CD14-positive monocyte (primary cell): ENCODE data around the gene SAMD4B. TPM values are rescaled to one million over a fixed set of nuclear protein-coding genes. Genes with fewer than 3 reads are reported as not detected.

Experiments
- DNase-seq, 3 donors: peaks; one replicate each; pipeline ENCODE4 v3.0.0-alpha.2; 2011 to 2022
- H2AFZ ChIP-seq: 2 replicates; pipeline ENCODE4 v1.6.0; 2012; ENCODE audit warnings: mild to moderate bottlenecking, low read depth, low read length, inconsistent platforms; ENCODE audit not compliant: insufficient read depth, poor library complexity, severe bottlenecking
- H3K27ac ChIP-seq, 2 donors: 1 replicate in 1 of 2; 2 replicates in 1 of 2; pipeline ENCODE4 v1.5.1; 2012 to 2013; ENCODE audit warnings: low read length in 2 of 2, control low read depth in 1 of 2, inconsistent platforms in 1 of 2, low read depth in 1 of 2, mild to moderate bottlenecking in 1 of 2
- H3K27me3 ChIP-seq, 2 donors: one replicate each; pipeline versions ENCODE4 v1.6.0 to v1.6.1; 2011 to 2013; ENCODE audit warnings: low read length in 2 of 2; ENCODE audit not compliant: control insufficient read depth in 2 of 2, insufficient read depth in 2 of 2
- H3K36me3 ChIP-seq, 2 donors: replicated peaks in 1 of 2; 1 replicate in 1 of 2; 2 replicates in 1 of 2; pipeline versions ENCODE4 v1.5.1 to v1.6.1; 2012 to 2013; ENCODE audit warnings: low read length in 2 of 2, control low read depth in 1 of 2, inconsistent platforms in 1 of 2, mild to moderate bottlenecking in 1 of 2; ENCODE audit not compliant: insufficient read depth in 2 of 2, control insufficient read depth in 1 of 2
- H3K4me1 ChIP-seq, 2 donors: 1 replicate in 1 of 2; 2 replicates in 1 of 2; pipeline versions ENCODE4 v1.5.1 to v1.6.1; 2012 to 2013; ENCODE audit warnings: low read length in 2 of 2, control low read depth in 1 of 2, inconsistent platforms in 1 of 2, mild to moderate bottlenecking in 1 of 2, moderate library complexity in 1 of 2; ENCODE audit not compliant: insufficient read depth in 2 of 2, control insufficient read depth in 1 of 2
- H3K4me2 ChIP-seq: replicated peaks from 2 replicates; pipeline ENCODE3; 2012; ENCODE audit warnings: low read length, moderate library complexity, mild to moderate bottlenecking; ENCODE audit not compliant: poor library complexity, severe bottlenecking; ENCODE audit errors: extremely low read depth
- H3K4me3 ChIP-seq, 3 experiments: fragments of 200-600 bp in 1 of 3; sonication (generic) in 1 of 3; replicated peaks in 1 of 3; 1 replicate in 2 of 3; 2 replicates in 1 of 3; pipeline ENCODE4 v1.5.1; 2011 to 2013; ENCODE audit warnings: low read length in 3 of 3, mild to moderate bottlenecking in 3 of 3, control low read depth in 2 of 3, low read depth in 2 of 3, inconsistent platforms in 1 of 3, moderate library complexity in 1 of 3
- H3K79me2 ChIP-seq: 2 replicates; pipeline ENCODE4 v1.6.0; 2012; ENCODE audit warnings: mild to moderate bottlenecking, control low read depth, inconsistent platforms, low read length, moderate library complexity; ENCODE audit not compliant: insufficient read depth
- H3K9ac ChIP-seq: 2 replicates; pipeline ENCODE4 v1.6.0; 2017; ENCODE audit warnings: low read length, mild to moderate bottlenecking; ENCODE audit not compliant: insufficient read depth, poor library complexity, severe bottlenecking
- H3K9me3 ChIP-seq, 2 donors: replicated peaks in 1 of 2; 1 replicate in 1 of 2; 2 replicates in 1 of 2; pipeline versions ENCODE4 v1.5.1 to v1.6.1; 2012 to 2013; ENCODE audit warnings: low read length in 2 of 2, control low read depth in 1 of 2; ENCODE audit not compliant: control insufficient read depth in 1 of 2, insufficient read depth in 1 of 2
- H4K20me1 ChIP-seq: 2 replicates; pipeline ENCODE4 v1.6.0; 2012; ENCODE audit warnings: mild to moderate bottlenecking, low read length, control low read depth, moderate library complexity; ENCODE audit not compliant: insufficient read depth
- H3K27ac Mint-ChIP-seq, 7 donors: one replicate each; pipeline ENCODE4 v1.8.0; 2020; ENCODE audit warnings: mild to moderate bottlenecking in 7 of 7, mixed read lengths in 7 of 7, moderate library complexity in 6 of 7, inconsistent platforms in 2 of 7
- H3K27me3 Mint-ChIP-seq, 3 donors: one replicate each; pipeline ENCODE4 v1.8.0; 2021 to 2022; ENCODE audit warnings: low read depth in 3 of 3, mild to moderate bottlenecking in 3 of 3, mixed read lengths in 3 of 3, moderate library complexity in 3 of 3, inconsistent platforms in 1 of 3
- H3K36me3 Mint-ChIP-seq, 2 donors: one replicate each; pipeline ENCODE4 v1.8.0; 2020; ENCODE audit warnings: mixed read lengths in 2 of 2, inconsistent platforms in 1 of 2, mild to moderate bottlenecking in 1 of 2
- H3K4me1 Mint-ChIP-seq: one replicate; pipeline ENCODE4 v1.8.0; 2020; ENCODE audit warnings: mild to moderate bottlenecking, mixed read lengths
- H3K4me3 Mint-ChIP-seq, 2 donors: one replicate each; pipeline ENCODE4 v1.8.0; 2020; ENCODE audit warnings: mild to moderate bottlenecking in 2 of 2, mixed read lengths in 2 of 2, moderate library complexity in 1 of 2
- H3K9me3 Mint-ChIP-seq, 7 donors: one replicate each; pipeline ENCODE4 v1.8.0; 2020 to 2022; ENCODE audit warnings: mixed read lengths in 7 of 7, mild to moderate bottlenecking in 6 of 7, moderate library complexity in 6 of 7, inconsistent platforms in 2 of 7
- CTCF ChIP-seq: fragments of 200-600 bp; IDR thresholded peaks from one replicate; pipeline ENCODE4 v1.8.0; 2022; ENCODE audit warnings: antibody characterized with exemption, mild to moderate bottlenecking
- WGBS: methylation state at CpG from one replicate; pipeline ENCODE4 v1.1.5; 2013; ENCODE audit warnings: missing lambda C conversion rate; ENCODE audit not compliant: insufficient coverage; 5-methylcytosine and 5-hydroxymethylcytosine counted together
- intact Hi-C, 2 donors: fragments of 100-400 bp; cut with micrococcal nuclease; formaldehyde crosslinking; loops; one replicate each; pipeline versions ENCODE4 v1.15.0 to v1.15.1; 2023
- polyA plus RNA-seq, 3 donors: library from polyadenylated mRNA; depleted of rRNA in 1 of 3; unstranded in 2 of 3; stranded (reverse) in 1 of 3; fragments of 300-500 nt in 2 of 3; fragments of >200 nt in 1 of 3; fragmentation: Illumina TruSeq in 2 of 3; gene quantifications; 1 replicate in 2 of 3; 2 replicates in 1 of 3; pipeline ENCODE4 v1.2.3, GENCODE V29; 2012 to 2021
- small RNA-seq: library from RNA; depleted of rRNA; stranded (forward); fragments of <200 nt; gene quantifications from one replicate; pipeline ENCODE3, GENCODE V24; 2012; ENCODE audit warnings: low read depth; ENCODE audit not compliant: insufficient read length

Gene SAMD4B
- polyA plus RNA-seq, 3 donors: 4.5 to 56.6 (median 5.6) TPM

DNA sequence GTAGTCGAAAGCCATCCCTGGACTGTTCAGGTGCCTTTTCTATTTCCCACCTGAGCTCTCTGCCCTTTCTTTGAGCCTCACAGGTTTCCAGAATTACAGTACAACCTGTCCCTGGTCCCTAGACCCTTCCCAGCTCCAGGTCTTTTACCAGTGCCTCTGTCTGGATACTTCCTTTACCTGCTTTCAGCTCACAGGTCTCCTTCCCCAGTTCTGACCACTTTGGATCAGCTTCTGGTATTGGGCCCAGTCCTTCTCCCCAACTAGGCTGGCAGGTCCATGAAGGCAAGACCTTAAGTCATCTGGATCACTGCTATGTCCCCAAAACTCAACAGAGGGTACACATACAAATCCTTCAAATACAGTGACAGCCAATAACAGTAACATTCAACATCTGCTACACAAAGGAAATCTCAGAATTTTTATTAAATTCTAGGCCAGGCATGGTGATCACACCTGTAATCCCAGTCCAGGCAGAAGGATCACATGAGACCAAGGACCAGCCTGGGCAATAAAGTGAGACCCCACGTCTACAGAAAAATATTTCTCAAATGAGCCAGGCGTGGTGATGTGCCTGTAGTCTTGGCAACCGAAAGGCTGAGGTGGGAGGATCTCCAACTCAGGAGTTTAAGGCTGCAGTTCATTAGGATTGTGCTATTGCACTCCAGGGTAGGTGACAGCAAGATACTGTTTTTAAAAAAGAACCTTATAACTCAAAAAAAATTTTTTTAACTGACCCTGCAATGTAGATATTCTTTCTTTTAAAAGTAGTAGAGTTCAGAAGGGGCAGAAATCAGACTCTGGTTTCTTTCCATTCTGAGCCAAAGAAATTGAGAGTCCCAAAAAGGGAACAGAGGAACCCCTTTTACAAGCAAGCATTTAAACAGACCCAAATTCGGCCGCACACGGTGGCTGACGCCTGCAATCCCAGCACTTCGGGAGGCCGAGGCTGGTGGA is 92.2 kb downstream of the SAMD4B start:
- Histone ChIP-seq H3K36me3 (peaks cover 24 to 30% of the 10 kb centered on the region in 2 donors), H3K4me1 (peaks cover 39 to 47% of the 10 kb centered on the region in 2 donors), H2AFZ (no peak overlapping the region), H4K20me1 (peaks cover 19% of the 10 kb centered on the region), H3K4me2 (peak overlapping the region; percentile 93), H3K79me2 (peaks cover 32% of the 10 kb centered on the region), H3K4me3 (peak overlapping the region; percentile 54 to 96 (median 95)), H3K9ac (peak overlapping the region; percentile 89), H3K27ac (peak overlapping the region; percentile 82 to 89), H3K27me3 (peaks cover 0 to 2% of the 10 kb centered on the region in 2 donors), H3K9me3 (no peaks in the 10 kb centered on the region)
- H3K27me3 Mint-ChIP-seq: peaks cover 6 to 10% (median 9%) of the 10 kb centered on the region in 3 donors
- peak overlapping the region; percentile 55 to 99 for H3K4me3 Mint-ChIP-seq
- TF ChIP-seq CTCF: no peak
- H3K36me3 Mint-ChIP-seq: peaks cover 28 to 30% of the 10 kb centered on the region in 2 donors
- intact Hi-C loops: loop anchor here (5.0 kb wide), 2 partner anchors 92 to 98 kb away; partner anchors contain the start of genes EID2B (in 1 of the 2) and SAMD4B (in 1 of the 2)
- 48% methylated on average over 9 of the region's 10 CpGs for WGBS
- H3K9me3 Mint-ChIP-seq: peaks cover 0 to 3% (median 0%) of the 10 kb centered on the region in 7 donors
- H3K27ac Mint-ChIP-seq: peak overlapping the region; percentile 68 to 99 (median 97)
- DNase-seq: no peak
- peaks cover 41% of the 10 kb centered on the region for H3K4me1 Mint-ChIP-seq

Small RNA genes lying within 50 kb of the gene (small RNA-seq; reads per million reads assigned to genes)
- gene AC011445.2 (0.94 reads per million), gene MIR4530 (not detected), gene RN7SL566P (not detected)

Other genes starting within 250 kb of the SAMD4B start
- 10 to 100 TPM in 1 of 3 donors, 1 to 10 TPM in 2; 1.3 to 11.3 (median 1.5) TPM for gene PAK4, start 216.6 kb upstream of the SAMD4B start, polyA plus RNA-seq
- not detected for gene NCCRP1, start 145.5 kb upstream of the SAMD4B start, polyA plus RNA-seq
- not detected for gene SYCN, start 138.2 kb upstream of the SAMD4B start, polyA plus RNA-seq
- not detected for gene IFNL3, start 97.4 kb upstream of the SAMD4B start, polyA plus RNA-seq
- not detected for gene IFNL4, start 93.6 kb upstream of the SAMD4B start, polyA plus RNA-seq
- gene IFNL2, start 74.0 kb upstream of the SAMD4B start, polyA plus RNA-seq: not detected
- gene IFNL1, start 46.0 kb upstream of the SAMD4B start, polyA plus RNA-seq: not detected
- gene LRFN1, start 21.6 kb upstream of the SAMD4B start, polyA plus RNA-seq: 1 to 10 TPM; 1.1 to 3.0 (median 1.9) TPM
- 1,000 to 10,000 TPM in 2 of 3 donors, 100 to 1,000 TPM in 1; 548 to 1,874 (median 1,536) TPM for gene GMFG, start 6.4 kb upstream of the SAMD4B start, polyA plus RNA-seq
- 10 to 100 TPM; 22.7 to 37.8 (median 25.2) TPM for gene PAF1, start 48.7 kb downstream of the SAMD4B start, polyA plus RNA-seq
- 10 to 100 TPM; 35.8 to 38.2 (median 37.0) TPM for gene MED29, start 49.0 kb downstream of the SAMD4B start, polyA plus RNA-seq
- 1,000 to 10,000 TPM in 1 of 3 donors, 100 to 1,000 TPM in 2; 473 to 2,084 (median 632) TPM for gene ZFP36, start 64.4 kb downstream of the SAMD4B start, polyA plus RNA-seq
- 100 to 1,000 TPM in 1 of 3 donors, 1 to 10 TPM in 1, under 1 TPM in 1; 0.73 to 202 (median 1.2) TPM for gene PLEKHG2, start 70.2 kb downstream of the SAMD4B start, polyA plus RNA-seq
- gene RPS16, start 93.5 kb downstream of the SAMD4B start, polyA plus RNA-seq: 1,000 to 10,000 TPM in 2 of 3 donors, 100 to 1,000 TPM in 1; 689 to 2,619 (median 1,038) TPM
- gene SUPT5H, start 103.2 kb downstream of the SAMD4B start, polyA plus RNA-seq: 10 to 100 TPM; 43.6 to 83.2 (median 50.7) TPM
- gene TIMM50, start 138.4 kb downstream of the SAMD4B start, polyA plus RNA-seq: 10 to 100 TPM; 22.0 to 54.6 (median 43.8) TPM
- not detected for gene DLL3, start 156.5 kb downstream of the SAMD4B start, polyA plus RNA-seq
- not detected for gene SELENOV, start 172.7 kb downstream of the SAMD4B start, polyA plus RNA-seq
- gene EID2B, start 190.4 kb downstream of the SAMD4B start, polyA plus RNA-seq: 1 to 10 TPM; 1.2 to 2.6 (median 2.4) TPM
- 10 to 100 TPM in 2 of 3 donors, 1 to 10 TPM in 1; 5.8 to 20.4 (median 12.5) TPM for gene EID2, start 197.7 kb downstream of the SAMD4B start, polyA plus RNA-seq